SKM-1 (cell line): ENCODE data around the gene GATD1.

Source experiments
- DNase-seq: peaks from one replicate; lab custom pipeline; 2025; ENCODE audit not compliant: unreplicated experiment; lab: John Stamatoyannopoulos, UW

GATD1 gene

GRCh38 chr11:777288-778255 is at the start of gene GATD1:
GATD1 (minus strand) TSS chr11:777487; CDS start chr11:777462, 25 bp downstream.
- peak; percentile 78 for DNase-seq

GRCh38 chr11:826836-827145 is 49.5 kb upstream of the GATD1 start:
- DNase-seq, result no peak

GRCh38 chr11:826227-826621 is 48.9 kb upstream of the GATD1 start:
- no peak for DNase-seq

- DNase-seq, result no peak
These were observed 48.3 kb upstream of the GATD1 start for GRCh38 chr11:825366-826226.

GRCh38 chr11:824942-825341 is 47.7 kb upstream of the GATD1 start:
- no peak for DNase-seq

- DNase-seq, result no peak
These were observed 47.1 kb upstream of the GATD1 start for GRCh38 chr11:824292-824880.

- DNase-seq, result no peak
These were observed 46.4 kb upstream of the GATD1 start for GRCh38 chr11:823441-824291.

- DNase-seq, result no peak
These were observed 44.5 kb upstream of the GATD1 start for GRCh38 chr11:821512-822371.

- no peak for DNase-seq
These were observed 43.6 kb upstream of the GATD1 start for GRCh38 chr11:820655-821511.

- DNase-seq, result peak; percentile 64
These were observed 42.8 kb upstream of the GATD1 start for GRCh38 chr11:819943-820649.

- peak; percentile 84 for DNase-seq
These were observed 42.0 kb upstream of the GATD1 start for GRCh38 chr11:819129-819931.

GRCh38 chr11:818396-819128 is 41.3 kb upstream of the GATD1 start, which contains the start of gene PNPLA2:
PNPLA2 (plus strand) TSS chr11:818914; CDS start chr11:819719, 805 bp downstream.
- no peak for DNase-seq

- no peak for DNase-seq
These were observed 39.1 kb upstream of the GATD1 start for GRCh38 chr11:816433-816779.

- DNase-seq, result no peak
These were observed 38.6 kb upstream of the GATD1 start for GRCh38 chr11:815675-816432.

- DNase-seq, result no peak
These were observed 36.3 kb upstream of the GATD1 start for GRCh38 chr11:813456-814096.
